ENCODE data around the gene TIMP4.

Gene TIMP4

GRCh38 chr3:12121466-12121865 lies 37.2 kb downstream of the TIMP4 start:
- TF ChIP-seq GATA1 (IDR thresholded peaks at IDR 0.05; ENCODE audit: low read depth, low read length) (no peak), POLR2A (IDR thresholded peaks at IDR 0.05; ENCODE audit: low read length) (no peak)
- no peak for DNase-seq

DNA sequence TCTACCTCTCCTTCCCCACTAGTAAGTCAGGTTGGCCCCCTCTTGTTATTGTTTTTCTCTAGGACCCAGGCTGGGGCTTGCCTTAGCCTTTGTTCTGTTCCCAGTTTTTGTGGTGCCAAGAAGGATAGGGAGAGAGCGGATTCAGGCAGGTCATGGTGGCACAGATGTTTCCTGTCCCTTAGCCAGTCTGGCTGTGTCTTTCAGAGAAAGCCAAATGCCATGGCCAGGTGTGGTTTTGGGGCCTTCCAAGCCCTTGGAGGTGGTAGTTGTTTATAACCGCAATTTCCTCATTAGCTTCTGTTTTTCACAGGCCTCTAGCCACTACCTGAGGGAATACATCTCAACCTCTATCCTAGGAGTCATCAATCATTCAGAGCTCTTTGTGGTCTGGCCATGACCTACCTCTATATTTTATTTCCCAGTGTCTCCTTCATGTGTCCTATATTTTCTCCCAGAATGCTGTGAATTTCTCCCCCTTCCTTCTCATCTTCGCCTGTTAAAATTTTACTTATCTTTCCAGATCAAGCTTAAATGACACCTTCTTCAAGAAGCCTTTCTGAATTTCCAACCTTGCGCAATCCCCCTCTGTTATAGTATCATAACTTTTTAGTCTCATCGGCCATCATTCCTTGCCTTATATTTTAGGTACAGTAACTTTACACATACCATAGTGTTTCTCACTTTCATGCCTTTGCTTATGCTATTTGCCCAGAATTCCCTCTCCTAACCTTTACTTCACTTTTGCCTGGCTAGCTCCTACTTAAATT lies 38.2 kb downstream of the TIMP4 start:
- no peak for DNase-seq

GRCh38 chr3:12117473-12117872 lies 41.2 kb downstream of the TIMP4 start:
- no peak for DNase-seq
- TF ChIP-seq GATA1 (IDR thresholded peaks at IDR 0.05; ENCODE audit: low read depth, low read length) (no peak), POLR2A (IDR thresholded peaks at IDR 0.05; ENCODE audit: low read length) (no peak)

More for the DNA sequence above, 38.2 kb downstream of the TIMP4 start:
- TF ChIP-seq POLR2A (IDR thresholded peaks at IDR 0.05; ENCODE audit: low read length) (no peak), GATA1 (IDR thresholded peaks at IDR 0.05; ENCODE audit: low read depth, low read length) (no peak)

DNA sequence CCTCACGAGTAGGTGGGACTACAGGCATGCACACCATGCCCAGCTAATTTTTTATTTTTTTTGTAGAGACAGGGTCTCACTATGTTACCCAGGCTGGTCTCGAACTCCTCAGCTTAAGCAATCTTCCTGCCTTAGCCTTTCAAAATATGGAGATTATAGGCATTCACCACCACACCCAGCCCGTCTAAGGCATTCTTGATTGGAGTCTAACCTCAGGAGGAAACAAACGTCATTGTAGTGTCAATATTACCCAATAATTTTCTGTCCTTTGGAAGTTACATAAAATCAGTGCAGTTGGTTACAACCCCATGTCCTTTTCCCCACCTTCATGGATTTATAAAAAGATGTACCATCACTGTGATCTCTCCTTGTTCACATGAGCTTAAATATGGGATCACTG lies 41.8 kb downstream of the TIMP4 start:
- no peak for DNase-seq
- TF ChIP-seq GATA1 (IDR thresholded peaks at IDR 0.05; ENCODE audit: low read depth, low read length) (no peak), POLR2A (IDR thresholded peaks at IDR 0.05; ENCODE audit: low read length) (no peak)

DNA sequence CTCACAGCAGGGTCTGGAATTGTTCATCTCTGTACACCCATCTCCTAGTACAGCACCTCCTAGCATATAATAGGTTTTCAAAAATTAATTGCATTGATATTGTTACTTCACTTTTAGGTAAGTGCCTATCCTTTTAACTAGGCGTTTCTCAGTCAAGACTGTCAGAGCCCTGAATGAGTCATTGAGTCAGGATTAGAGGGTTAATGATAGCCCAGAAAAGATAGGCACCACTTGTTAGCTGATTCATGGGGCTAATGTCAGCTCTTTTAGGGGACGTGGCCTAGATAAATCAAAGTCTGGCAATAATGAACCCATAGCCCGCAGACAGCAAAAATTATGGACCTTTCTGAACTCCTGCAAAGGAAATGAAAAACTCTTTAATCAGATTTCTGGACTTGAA lies 42.9 kb downstream of the TIMP4 start:
- TF ChIP-seq GATA1 (IDR thresholded peaks at IDR 0.05; ENCODE audit: low read depth, low read length) (no peak), POLR2A (IDR thresholded peaks at IDR 0.05; ENCODE audit: low read length) (no peak)
- DNase-seq, result no peak

DNA sequence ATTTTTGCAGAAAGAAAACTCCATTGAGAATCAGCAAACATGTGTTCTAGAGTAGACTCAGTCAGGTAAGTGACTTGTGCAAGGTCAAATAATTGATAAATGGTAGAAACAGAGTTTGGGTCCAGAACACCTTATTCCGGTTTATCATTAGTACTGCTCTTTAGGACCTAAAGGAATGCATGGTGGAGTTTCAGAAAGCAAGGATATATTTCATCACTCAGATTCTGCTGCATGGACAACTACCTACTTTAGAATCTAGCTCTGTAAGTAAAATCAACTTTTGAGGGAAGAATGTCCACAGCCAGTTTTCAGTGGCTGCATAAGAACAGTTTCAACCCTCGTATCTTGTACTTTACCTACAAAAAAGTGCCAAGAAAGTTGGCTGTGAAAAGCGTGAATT lies 43.6 kb downstream of the TIMP4 start:
- no peak for DNase-seq
- TF ChIP-seq GATA1 (IDR thresholded peaks at IDR 0.05; ENCODE audit: low read depth, low read length), result no peak
- no peak for TF ChIP-seq POLR2A (IDR thresholded peaks at IDR 0.05; ENCODE audit: low read length)

GRCh38 chr3:12114251-12114650 lies 44.5 kb downstream of the TIMP4 start:
- no peak for DNase-seq
- TF ChIP-seq POLR2A (IDR thresholded peaks at IDR 0.05; ENCODE audit: low read length) (no peak), GATA1 (IDR thresholded peaks at IDR 0.05; ENCODE audit: low read depth, low read length) (no peak)

DNA sequence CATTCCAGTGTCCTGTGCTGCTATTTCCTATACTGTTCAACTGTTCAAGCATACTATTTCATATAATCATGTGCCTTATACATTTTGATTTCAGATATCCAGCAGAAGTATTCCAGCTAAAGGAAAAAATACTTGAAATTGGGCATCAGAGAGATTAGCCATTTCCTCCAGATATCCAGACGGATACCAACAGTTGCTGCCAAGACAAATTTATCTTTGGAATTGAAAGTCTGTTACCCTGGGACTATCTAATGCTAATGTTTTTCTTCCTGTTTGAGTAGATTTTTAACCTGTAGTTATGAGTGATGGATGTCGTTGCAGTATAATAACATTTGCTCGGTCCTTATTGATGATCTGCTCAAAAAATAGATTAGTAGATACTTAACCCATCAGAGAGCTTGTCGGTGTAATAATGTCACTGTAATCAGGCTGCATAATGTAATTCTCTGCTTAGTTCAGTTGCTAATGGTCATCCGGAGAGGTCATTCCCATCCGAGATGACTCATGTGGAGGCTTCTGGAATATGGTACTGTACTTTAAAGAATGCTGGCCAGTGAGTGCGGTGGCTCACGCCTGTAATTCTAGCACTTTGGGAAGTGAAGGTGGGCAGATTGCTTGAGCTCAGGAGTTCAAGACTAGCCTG lies 51.5 kb downstream of the TIMP4 start:
- no peak for DNase-seq
- TF ChIP-seq POLR2A (IDR thresholded peaks at IDR 0.05; ENCODE audit: low read length), result no peak
- no peak for TF ChIP-seq GATA1 (IDR thresholded peaks at IDR 0.05; ENCODE audit: low read depth, low read length)
